HG02943 (cell line): ENCODE data around the gene SLC38A2.

Experiments
- ATAC-seq: cut with Tn5 transposase; IDR thresholded peaks from one replicate; pipeline ENCODE4 v1.9.1; 2021; ENCODE audit warnings: mild to moderate bottlenecking, low read depth, moderate library complexity; ENCODE audit not compliant: unreplicated experiment

SLC38A2 gene

GRCh38 chr12:46396826-46397225 is 24.3 kb upstream of the SLC38A2 start:
- no peak for ATAC-seq

GRCh38 chr12:46395388-46395787 is 22.8 kb upstream of the SLC38A2 start:
- no peak for ATAC-seq

GRCh38 chr12:46391630-46392029 is 19.1 kb upstream of the SLC38A2 start:
- no peak for ATAC-seq

GRCh38 chr12:46390881-46391280 is 18.3 kb upstream of the SLC38A2 start:
- no peak for ATAC-seq

GRCh38 chr12:46390304-46390703 is 17.7 kb upstream of the SLC38A2 start:
- no peak for ATAC-seq

- no peak for ATAC-seq
Measured at GRCh38 chr12:46389031-46389616, 16.6 kb upstream of the SLC38A2 start.

- ATAC-seq, result peak; percentile 66
Measured at GRCh38 chr12:46388427-46389021, 16.0 kb upstream of the SLC38A2 start.

- no peak for ATAC-seq
Measured at GRCh38 chr12:46387670-46388069, 15.1 kb upstream of the SLC38A2 start.

- no peak for ATAC-seq
Measured at GRCh38 chr12:46386877-46387629, 14.5 kb upstream of the SLC38A2 start.

- no peak for ATAC-seq
Measured at GRCh38 chr12:46386360-46386867, 13.8 kb upstream of the SLC38A2 start.

- no peak for ATAC-seq
Measured at GRCh38 chr12:46385438-46385837, 12.9 kb upstream of the SLC38A2 start.

GRCh38 chr12:46384451-46385309 is 12.1 kb upstream of the SLC38A2 start:
- no peak for ATAC-seq

GRCh38 chr12:46383654-46384450 is 11.3 kb upstream of the SLC38A2 start:
- peak; percentile 40 for ATAC-seq

GRCh38 chr12:46382964-46383653 is 10.5 kb upstream of the SLC38A2 start:
- peak; percentile 68 for ATAC-seq

GRCh38 chr12:46382408-46382963 is 9.9 kb upstream of the SLC38A2 start:
- ATAC-seq, result no peak

- no peak for ATAC-seq
Measured at GRCh38 chr12:46380881-46381280, 8.3 kb upstream of the SLC38A2 start.

- no peak for ATAC-seq
Measured at GRCh38 chr12:46380022-46380796, 7.6 kb upstream of the SLC38A2 start.

GRCh38 chr12:46379352-46379751 is 6.8 kb upstream of the SLC38A2 start:
- no peak for ATAC-seq
